ENCODE results near the gene SNX6.
"Not testable (repeated sequence)": the region's sequence is repeated elsewhere in the genome, so short reads cannot be mapped to it uniquely, and the experiment has no call there.

The SNX6 gene

DNA sequence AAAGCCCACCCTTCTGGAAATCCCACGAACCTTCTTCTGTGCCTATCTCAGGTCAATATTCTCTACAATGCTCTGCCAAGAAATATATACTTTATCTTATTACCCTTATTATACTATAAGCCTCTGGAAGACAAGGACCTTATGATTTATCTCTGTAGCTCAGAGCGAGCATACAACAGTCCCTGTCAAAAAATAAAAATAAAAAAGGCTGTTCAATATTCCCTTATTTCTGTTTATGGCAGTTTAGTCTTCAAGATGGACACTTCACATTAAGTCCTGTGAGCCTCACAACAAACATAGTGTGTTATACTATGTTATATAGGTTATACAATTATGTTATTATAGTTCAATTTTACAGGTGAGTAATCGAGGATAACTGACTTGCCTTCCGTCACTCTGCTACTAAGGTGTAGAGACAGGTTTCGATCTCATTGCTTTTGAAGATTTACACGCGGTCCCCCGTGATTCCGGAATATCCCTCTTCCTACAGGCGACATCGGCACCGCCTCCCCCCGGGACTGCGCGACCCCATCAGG lies 91.0 kb downstream of the SNX6 start:
- H3K4me3 ChIP-seq (ENCODE audit: low read depth, low read length) = peak overlapping the region; percentile 85
- DNase-seq (ENCODE audit: low read depth) = no peak
- TF ChIP-seq, protein P1, sequence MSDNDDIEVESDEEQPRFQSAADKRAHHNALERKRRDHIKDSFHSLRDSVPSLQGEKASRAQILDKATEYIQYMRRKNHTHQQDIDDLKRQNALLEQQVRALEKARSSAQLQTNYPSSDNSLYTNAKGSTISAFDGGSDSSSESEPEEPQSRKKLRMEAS (IDR thresholded peaks at IDR 0.05; ENCODE audit: low read depth, low read length) = 0 out of 2 replicates have a peak, but pooled peaks have one; percentile 5
- TF ChIP-seq, protein P2, sequence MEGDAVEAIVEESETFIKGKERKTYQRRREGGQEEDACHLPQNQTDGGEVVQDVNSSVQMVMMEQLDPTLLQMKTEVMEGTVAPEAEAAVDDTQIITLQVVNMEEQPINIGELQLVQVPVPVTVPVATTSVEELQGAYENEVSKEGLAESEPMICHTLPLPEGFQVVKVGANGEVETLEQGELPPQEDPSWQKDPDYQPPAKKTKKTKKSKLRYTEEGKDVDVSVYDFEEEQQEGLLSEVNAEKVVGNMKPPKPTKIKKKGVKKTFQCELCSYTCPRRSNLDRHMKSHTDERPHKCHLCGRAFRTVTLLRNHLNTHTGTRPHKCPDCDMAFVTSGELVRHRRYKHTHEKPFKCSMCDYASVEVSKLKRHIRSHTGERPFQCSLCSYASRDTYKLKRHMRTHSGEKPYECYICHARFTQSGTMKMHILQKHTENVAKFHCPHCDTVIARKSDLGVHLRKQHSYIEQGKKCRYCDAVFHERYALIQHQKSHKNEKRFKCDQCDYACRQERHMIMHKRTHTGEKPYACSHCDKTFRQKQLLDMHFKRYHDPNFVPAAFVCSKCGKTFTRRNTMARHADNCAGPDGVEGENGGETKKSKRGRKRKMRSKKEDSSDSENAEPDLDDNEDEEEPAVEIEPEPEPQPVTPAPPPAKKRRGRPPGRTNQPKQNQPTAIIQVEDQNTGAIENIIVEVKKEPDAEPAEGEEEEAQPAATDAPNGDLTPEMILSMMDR (IDR thresholded peaks at IDR 0.05; ENCODE audit: low read depth, low read length) = no peak

DNA sequence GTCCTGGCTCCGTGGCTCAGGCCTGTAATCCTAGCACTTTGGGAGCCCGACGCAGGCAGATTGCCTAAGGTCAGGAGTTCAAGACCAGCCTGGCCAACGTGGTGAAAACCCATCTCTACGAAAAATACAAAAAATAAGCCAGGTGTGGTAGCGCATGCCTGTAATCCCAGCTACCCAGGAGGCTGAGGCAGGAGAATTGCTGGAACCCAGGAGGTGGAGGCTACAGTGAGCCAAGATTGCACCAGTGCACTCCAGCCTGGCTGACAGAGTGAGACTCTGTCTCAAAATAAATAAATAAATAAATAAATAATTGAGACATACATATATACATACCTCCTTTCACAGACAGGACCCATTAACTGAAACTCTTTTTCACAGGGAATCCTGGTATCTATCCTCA lies 91.9 kb downstream of the SNX6 start:
- DNase-seq (ENCODE audit: low read depth) = not testable (repeated sequence)
- H3K4me3 ChIP-seq (ENCODE audit: low read depth, low read length) = peak overlapping the region; percentile 85

GRCh38 chr14:34537677-34538009 lies 92.3 kb downstream of the SNX6 start:
- no peak for TF ChIP-seq MYC (IDR thresholded peaks at IDR 0.05; ENCODE audit: low read depth, low read length)
- no peak for TF ChIP-seq POLR2A (IDR thresholded peaks at IDR 0.05; ENCODE audit: extremely low read depth, insufficient read length)
- TF ChIP-seq, protein P1 (IDR thresholded peaks at IDR 0.05; ENCODE audit: low read depth, low read length) = no peak
- TF ChIP-seq, protein P2 (IDR thresholded peaks at IDR 0.05; ENCODE audit: low read depth, low read length) = no peak
- DNase-seq (ENCODE audit: low read depth) = no peak
- H3K4me3 ChIP-seq (ENCODE audit: low read depth, low read length) = peak overlapping the region; percentile 85

DNA sequence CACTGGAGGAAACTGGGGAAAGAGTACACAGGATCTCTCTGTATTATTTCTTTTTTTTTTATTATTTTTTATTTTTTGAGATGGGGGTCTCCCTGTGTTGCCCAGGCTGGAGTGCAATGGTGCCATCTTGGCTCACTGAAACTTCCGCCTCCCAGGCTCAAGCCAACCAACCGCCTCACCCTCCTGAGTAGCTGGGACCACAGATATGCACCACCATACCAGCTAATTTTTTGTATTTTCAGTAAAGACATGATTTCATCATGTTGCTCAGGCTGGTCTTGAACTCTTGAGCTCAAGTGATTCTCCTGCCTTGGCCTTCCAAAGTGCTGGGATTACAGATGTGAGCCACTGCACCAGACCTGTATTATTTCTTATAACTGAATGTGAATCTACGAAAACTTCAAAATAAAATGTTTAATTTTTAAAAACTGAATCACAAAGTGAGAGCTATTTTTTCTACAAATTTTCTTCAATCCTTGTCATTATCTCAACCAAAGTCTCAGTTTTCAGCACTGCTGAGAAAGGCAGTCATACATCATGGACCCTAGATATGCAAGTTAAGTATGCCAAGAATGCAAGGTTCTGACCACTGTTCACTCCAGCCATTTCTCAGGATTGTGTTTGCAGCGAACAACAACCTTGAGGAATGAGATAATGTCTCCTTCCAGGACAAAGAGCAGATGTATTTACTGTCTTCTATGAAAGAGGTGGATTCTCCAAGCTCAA lies 92.8 kb downstream of the SNX6 start:
- no peak for TF ChIP-seq POLR2A (IDR thresholded peaks at IDR 0.05; ENCODE audit: extremely low read depth, insufficient read length)
- TF ChIP-seq, protein P2 (IDR thresholded peaks at IDR 0.05; ENCODE audit: low read depth, low read length) = no peak
- no peak for TF ChIP-seq MYC (IDR thresholded peaks at IDR 0.05; ENCODE audit: low read depth, low read length)
- TF ChIP-seq, protein P1 (IDR thresholded peaks at IDR 0.05; ENCODE audit: low read depth, low read length) = no peak
- no peak for DNase-seq (ENCODE audit: low read depth)
- peak overlapping the region; percentile 85 for H3K4me3 ChIP-seq (ENCODE audit: low read depth, low read length)

- DNase-seq (ENCODE audit: low read depth) = no peak
- H3K4me3 ChIP-seq (ENCODE audit: low read depth, low read length) = no peak overlapping the region
- TF ChIP-seq POLR2A (IDR thresholded peaks at IDR 0.05; ENCODE audit: extremely low read depth, insufficient read length) (no peak), MYC (IDR thresholded peaks at IDR 0.05; ENCODE audit: low read depth, low read length) (no peak)
- TF ChIP-seq, protein P2 (IDR thresholded peaks at IDR 0.05; ENCODE audit: low read depth, low read length) = no peak
- TF ChIP-seq, protein P1 (IDR thresholded peaks at IDR 0.05; ENCODE audit: low read depth, low read length) = no peak
Observed at GRCh38 chr14:34527591-34527990, 102.4 kb downstream of the SNX6 start.

DNA sequence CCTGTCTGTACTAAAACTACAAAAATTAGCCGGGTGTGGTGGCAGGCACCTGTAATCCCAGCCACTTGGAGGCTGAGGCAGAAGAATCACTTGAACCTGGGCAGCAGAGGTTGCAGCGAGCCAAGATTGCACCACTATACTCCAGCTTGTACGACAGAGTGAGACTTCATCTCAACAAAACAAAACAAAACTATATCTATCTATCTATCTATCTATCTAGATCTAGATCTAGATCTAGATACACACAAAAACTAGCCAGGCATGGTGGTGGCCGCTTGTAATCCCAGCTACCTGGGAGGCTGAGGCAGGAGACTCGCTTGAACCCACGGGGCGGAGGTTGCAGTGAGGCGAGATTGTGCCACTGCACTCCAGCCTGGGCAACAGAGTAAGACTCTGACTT lies 105.7 kb downstream of the SNX6 start:
- DNase-seq (ENCODE audit: low read depth); H3K4me3 ChIP-seq (ENCODE audit: low read depth, low read length): not testable (repeated sequence)

DNA sequence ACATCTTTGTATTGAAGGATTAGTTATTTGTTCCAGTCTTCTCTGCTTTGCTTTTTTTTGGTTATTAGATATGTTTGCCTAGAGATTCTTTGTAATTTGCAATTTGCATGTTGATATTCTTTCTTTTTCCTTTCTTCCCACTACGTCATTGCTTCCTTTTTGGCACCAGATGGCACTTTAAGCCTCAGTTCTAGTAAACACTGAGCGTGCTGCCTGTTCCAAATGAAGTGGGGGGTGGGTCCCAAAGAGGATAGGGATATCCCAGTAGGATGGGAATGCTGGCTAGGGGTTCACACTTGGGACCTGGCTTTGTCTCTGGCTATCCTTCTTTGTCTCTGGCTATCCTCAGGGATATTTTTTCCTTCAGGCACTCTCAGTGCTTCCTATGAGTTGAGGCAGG lies 107.5 kb downstream of the SNX6 start:
- H3K4me3 ChIP-seq (ENCODE audit: low read depth, low read length) = no peak overlapping the region
- DNase-seq (ENCODE audit: low read depth) = no peak
- TF ChIP-seq POLR2A (IDR thresholded peaks at IDR 0.05; ENCODE audit: extremely low read depth, insufficient read length) = no peak
- no peak for TF ChIP-seq MYC (IDR thresholded peaks at IDR 0.05; ENCODE audit: low read depth, low read length)
- TF ChIP-seq, protein P2 (IDR thresholded peaks at IDR 0.05; ENCODE audit: low read depth, low read length) = no peak
- TF ChIP-seq, protein P1 (IDR thresholded peaks at IDR 0.05; ENCODE audit: low read depth, low read length) = no peak

DNA sequence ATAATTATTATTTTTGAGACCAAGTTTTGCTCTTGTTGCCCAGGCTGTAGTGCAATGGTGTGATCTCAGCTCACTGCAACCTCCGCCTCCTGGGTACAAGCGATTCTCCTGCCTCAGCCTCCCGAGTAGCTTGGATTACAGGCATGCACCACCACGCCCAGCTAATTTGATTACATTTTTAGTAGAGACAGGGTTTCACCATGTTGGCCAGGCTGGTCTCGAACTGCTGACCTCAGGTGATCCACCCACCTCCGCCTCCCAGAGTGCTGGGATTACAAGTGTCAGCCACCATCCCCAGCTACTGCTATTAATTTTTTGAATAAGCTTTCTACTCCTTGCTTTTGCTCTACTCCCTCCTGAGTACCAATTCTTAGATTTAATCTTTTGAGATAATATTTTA lies 108.9 kb downstream of the SNX6 start:
- DNase-seq (ENCODE audit: low read depth); H3K4me3 ChIP-seq (ENCODE audit: low read depth, low read length): not testable (repeated sequence)

DNA sequence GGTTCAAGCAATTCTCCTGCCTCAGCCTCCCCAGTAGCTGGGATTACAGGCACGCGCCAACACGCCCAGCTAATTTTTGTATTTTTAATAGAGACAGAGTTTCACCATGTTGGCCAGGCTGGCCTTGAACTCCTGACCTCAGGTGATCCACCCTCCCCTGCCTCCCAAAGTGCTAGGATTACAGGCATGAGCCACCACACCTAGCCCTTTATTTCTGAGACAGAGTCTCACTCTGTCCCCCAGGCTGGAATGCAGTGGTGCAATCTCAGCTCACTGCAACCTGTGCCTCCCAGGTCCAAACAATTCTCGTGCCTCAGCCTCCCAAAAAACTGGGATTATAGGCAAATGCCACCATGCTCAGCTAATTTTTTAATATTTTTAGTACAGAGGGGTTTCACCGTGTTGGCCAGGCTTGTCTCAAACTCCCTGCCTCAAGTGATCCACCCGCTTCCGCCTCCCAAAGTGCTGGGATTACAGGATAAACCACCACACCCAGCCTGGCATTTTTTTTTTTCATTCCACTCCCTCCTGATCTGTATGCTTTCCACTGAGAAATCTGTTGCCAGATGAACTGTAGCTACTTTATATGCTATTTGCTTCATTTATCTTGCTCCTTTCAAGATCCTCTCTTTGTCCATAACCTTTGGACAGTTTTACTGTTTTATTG lies 109.5 kb downstream of the SNX6 start:
- not testable (repeated sequence) for H3K4me3 ChIP-seq (ENCODE audit: low read depth, low read length); DNase-seq (ENCODE audit: low read depth)
